Thymus (tissue), 11 donors: ENCODE measurements around the gene CYRIA. TPM values are rescaled to one million over a fixed set of nuclear protein-coding genes. Genes with fewer than 3 reads are reported as not detected.

ENCODE experiments used
- DNase-seq, 9 donors: peaks; one replicate each; pipeline ENCODE4 v3.0.0-alpha.2; 2013; ENCODE audit warnings: low spot score in 9 of 9, low read depth in 6 of 9, missing footprints in 1 of 9
- H3K27ac ChIP-seq, 2 donors: one replicate each; pipeline ENCODE4 v1.5.1; 2013; ENCODE audit warnings: control low read depth in 1 of 2, low read depth in 1 of 2, low read length in 1 of 2, mild to moderate bottlenecking in 1 of 2, moderate library complexity in 1 of 2
- H3K27me3 ChIP-seq, 2 donors: one replicate each; pipeline ENCODE4 v1.5.1; 2013; ENCODE audit warnings: low read length in 1 of 2; ENCODE audit not compliant: control insufficient read depth in 2 of 2, insufficient read depth in 1 of 2
- H3K36me3 ChIP-seq, 2 donors: one replicate each; pipeline ENCODE4 v1.5.1; 2013; ENCODE audit warnings: low read length in 1 of 2, mild to moderate bottlenecking in 1 of 2, moderate library complexity in 1 of 2; ENCODE audit not compliant: control insufficient read depth in 2 of 2, insufficient read depth in 2 of 2
- H3K4me1 ChIP-seq, 2 donors: one replicate each; pipeline ENCODE4 v1.5.1; 2013; ENCODE audit warnings: low read length in 2 of 2; ENCODE audit not compliant: control insufficient read depth in 2 of 2, insufficient read depth in 2 of 2
- H3K4me3 ChIP-seq, 2 donors: one replicate each; pipeline ENCODE4 v1.5.1; 2013; ENCODE audit warnings: low read length in 2 of 2, control low read depth in 1 of 2, mild to moderate bottlenecking in 1 of 2
- H3K9me3 ChIP-seq, 2 donors: one replicate each; pipeline ENCODE4 v1.5.1; 2013; ENCODE audit warnings: low read length in 1 of 2, mild to moderate bottlenecking in 1 of 2; ENCODE audit not compliant: control insufficient read depth in 2 of 2, insufficient read depth in 1 of 2
- WGBS: extraction: QIAGEN DNeasy Blood & Tissue Kit; methylation state at CpG from one replicate; pipeline ENCODE4 v1.1.7; 2013; 5-methylcytosine and 5-hydroxymethylcytosine counted together
- polyA plus RNA-seq: library from polyadenylated mRNA; stranded (reverse); fragments of 200-250 nt; gene quantifications from one replicate; pipeline ENCODE4 v1.2.3, GENCODE V29; 2013
- total RNA-seq: library from RNA; stranded (reverse); fragments of 120-200 nt; gene quantifications from one replicate; pipeline ENCODE4 v1.2.4, GENCODE V29; 2013
- donor health status: healthy.

CYRIA gene
- total and polyA plus RNA-seq, 2 donors: 4.0 to 7.2 TPM

DNA sequence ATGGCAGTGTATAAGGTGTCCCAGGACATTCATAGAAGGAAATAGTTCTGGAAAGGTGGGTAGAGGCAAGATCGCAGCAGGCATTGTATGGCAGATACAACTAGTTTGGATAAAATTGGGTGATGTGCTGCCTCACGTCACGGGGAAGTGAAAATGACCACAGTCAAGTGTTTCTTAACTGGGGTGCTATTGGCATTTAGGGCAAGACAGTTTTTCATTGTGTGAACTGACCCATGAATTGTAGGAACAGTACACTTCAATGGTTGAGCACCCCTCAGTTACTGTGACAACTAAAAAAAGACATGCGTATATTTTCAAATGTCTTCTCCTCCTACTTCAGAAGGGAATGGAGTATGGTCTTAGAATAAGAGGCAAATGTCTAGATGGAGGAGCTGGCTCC, 22.3 kb upstream of the CYRIA start:
- 93% methylated on average over 4 of the region's 4 CpGs for WGBS
- Histone ChIP-seq H3K27me3 (no peaks in the 10 kb centered on the region), H3K4me3 (no peak overlapping the region), H3K9me3 (no peaks in the 10 kb centered on the region), H3K27ac (no peak overlapping the region), H3K4me1 (no peaks in the 10 kb centered on the region), H3K36me3 (no peaks in the 10 kb centered on the region)
- no peak for DNase-seq

DNA sequence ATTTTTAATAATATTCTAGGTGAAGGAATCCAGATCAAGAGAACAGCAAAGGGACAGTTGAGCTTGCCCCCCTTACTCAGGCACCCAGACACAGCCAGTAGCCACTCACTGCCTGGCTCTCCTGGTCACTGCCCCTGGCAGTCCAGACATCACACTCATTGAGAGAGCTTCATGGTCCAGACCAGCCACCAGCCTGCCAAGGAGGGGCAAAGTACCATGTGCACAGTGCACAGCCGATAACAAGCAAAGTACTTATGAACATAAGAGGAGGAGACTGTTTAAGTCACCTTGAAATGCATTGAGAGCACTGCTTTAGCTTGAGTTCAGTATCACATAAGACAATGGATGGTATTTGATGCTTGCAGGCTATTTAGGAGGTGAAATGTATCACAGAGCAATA, 21.6 kb upstream of the CYRIA start:
- DNase-seq: no peak
- no peaks in the 10 kb centered on the region for H3K27me3 ChIP-seq
- 29% methylated on average over 1 of the region's 1 CpG for WGBS

DNA sequence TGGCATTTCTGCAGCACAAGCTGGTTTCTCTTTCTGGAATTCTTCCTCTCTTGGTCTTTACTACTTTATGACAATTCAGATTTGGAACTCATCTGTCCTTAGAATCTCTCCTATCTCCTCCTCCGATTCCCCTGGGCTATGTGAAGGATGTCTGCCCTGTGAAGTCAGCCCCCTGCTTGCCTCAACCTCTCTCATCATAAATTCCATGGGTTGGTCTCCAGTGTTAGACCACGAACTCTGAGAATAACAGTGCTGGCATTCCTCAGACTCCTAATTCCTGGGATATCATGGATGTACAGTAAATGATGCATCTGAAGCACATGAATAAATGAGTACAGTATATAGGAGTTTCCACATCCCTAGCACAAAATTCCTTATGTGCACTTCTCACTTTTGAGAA, 21.0 kb upstream of the CYRIA start:
- no peaks in the 10 kb centered on the region for H3K27me3 ChIP-seq
- no peak overlapping the region for H3K4me3 ChIP-seq
- no peak for DNase-seq
- H3K4me1 ChIP-seq: no peaks in the 10 kb centered on the region
- H3K9me3 ChIP-seq: no peaks in the 10 kb centered on the region
- H3K27ac ChIP-seq: no peak overlapping the region
- no peaks in the 10 kb centered on the region for H3K36me3 ChIP-seq
- 93% methylated on average over 2 of the region's 2 CpGs for WGBS

More for the DNA sequence above, 21.6 kb upstream of the CYRIA start:
- no peaks in the 10 kb centered on the region for H3K4me1 ChIP-seq
- H3K36me3 ChIP-seq: no peaks in the 10 kb centered on the region
- no peak overlapping the region for H3K4me3 ChIP-seq
- H3K27ac ChIP-seq: no peak overlapping the region
- H3K9me3 ChIP-seq: no peaks in the 10 kb centered on the region

DNA sequence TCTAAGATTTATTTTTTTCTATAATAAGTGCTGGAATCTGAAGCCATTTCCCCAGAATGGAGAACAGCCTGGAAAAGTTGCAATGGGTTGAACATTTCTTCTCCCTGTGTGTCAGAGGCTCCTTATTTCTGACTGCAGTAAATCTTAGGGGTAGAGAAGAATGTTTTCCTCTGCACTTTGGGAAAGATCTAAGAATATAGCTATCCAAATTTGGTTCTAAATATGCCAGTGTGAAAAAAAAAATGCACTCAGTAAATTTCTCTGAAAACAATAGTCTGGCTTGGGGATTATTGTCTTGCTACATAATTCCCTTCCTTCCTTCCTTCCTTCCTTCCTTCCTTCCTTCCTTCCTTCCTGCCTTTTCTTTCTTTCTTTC, 19.7 kb upstream of the CYRIA start:
- Histone ChIP-seq H3K36me3 (no peaks in the 10 kb centered on the region), H3K27me3 (no peaks in the 10 kb centered on the region), H3K4me1 (no peaks in the 10 kb centered on the region), H3K27ac (no peak overlapping the region), H3K9me3 (no peaks in the 10 kb centered on the region), H3K4me3 (no peak overlapping the region)
- DNase-seq: no peak

DNA sequence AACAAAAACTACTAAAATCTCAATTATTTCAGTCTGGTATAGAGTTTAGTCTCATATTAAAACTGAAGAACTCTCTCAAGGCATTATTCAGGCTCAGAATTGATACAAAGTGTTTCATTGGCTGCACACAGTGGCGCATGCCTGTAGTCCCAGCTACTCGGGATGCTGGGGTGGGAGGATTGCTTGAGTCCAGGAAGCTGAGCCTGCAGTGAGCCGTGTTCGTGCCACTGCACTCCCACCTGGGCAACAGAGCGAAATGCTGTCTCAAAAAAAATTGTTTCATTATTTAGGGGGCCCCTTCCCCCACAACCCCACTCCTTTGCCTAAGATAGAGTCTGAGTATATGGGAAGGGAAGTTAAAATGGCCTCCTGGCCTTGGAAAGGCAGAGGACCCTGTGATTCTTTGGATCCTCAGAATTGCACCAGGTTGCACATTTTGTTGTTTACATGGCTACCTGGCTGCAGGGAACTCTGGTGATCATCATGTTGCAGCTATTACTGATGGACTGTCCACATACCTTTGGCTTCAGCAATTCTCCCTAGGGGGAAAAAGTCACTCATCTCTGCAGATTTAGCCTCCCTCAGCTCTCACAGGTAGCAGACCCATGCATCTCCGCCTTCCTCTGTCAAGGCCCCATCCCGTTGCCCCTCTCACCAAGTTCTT, 19.2 kb upstream of the CYRIA start:
- no peaks in the 10 kb centered on the region for H3K36me3 ChIP-seq
- 96% methylated on average over 7 of the region's 7 CpGs for WGBS
- no peak for DNase-seq
- no peaks in the 10 kb centered on the region for H3K9me3 ChIP-seq
- no peak overlapping the region for H3K27ac ChIP-seq
- H3K4me1 ChIP-seq: no peaks in the 10 kb centered on the region
- no peak overlapping the region for H3K4me3 ChIP-seq
- H3K27me3 ChIP-seq: no peaks in the 10 kb centered on the region

DNA sequence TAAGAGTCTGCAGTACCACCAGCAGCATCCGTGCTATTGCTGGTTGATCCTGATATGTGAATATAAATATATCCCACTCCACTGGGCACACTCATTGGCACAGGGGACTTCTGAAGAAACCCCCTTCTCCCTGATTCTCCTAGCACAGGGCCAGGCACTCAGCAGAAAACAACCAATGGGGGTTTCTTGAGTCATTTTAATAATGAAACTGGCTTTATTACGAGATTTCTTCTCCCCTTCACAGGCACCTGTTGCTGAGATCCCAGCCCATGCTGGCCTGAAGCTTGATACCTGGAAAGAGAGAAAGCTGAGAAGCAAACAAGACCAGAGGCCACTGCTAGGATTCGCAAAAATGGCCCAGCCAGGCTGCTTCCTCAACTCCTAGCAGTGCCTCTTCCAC, 17.9 kb upstream of the CYRIA start:
- no peaks in the 10 kb centered on the region for H3K27me3 ChIP-seq
- H3K9me3 ChIP-seq: no peaks in the 10 kb centered on the region
- H3K4me3 ChIP-seq: no peak overlapping the region
- no peak for DNase-seq
- 88% methylated on average over 3 of the region's 3 CpGs for WGBS
- H3K36me3 ChIP-seq: no peaks in the 10 kb centered on the region
- no peaks in the 10 kb centered on the region for H3K4me1 ChIP-seq
- H3K27ac ChIP-seq: no peak overlapping the region

DNA sequence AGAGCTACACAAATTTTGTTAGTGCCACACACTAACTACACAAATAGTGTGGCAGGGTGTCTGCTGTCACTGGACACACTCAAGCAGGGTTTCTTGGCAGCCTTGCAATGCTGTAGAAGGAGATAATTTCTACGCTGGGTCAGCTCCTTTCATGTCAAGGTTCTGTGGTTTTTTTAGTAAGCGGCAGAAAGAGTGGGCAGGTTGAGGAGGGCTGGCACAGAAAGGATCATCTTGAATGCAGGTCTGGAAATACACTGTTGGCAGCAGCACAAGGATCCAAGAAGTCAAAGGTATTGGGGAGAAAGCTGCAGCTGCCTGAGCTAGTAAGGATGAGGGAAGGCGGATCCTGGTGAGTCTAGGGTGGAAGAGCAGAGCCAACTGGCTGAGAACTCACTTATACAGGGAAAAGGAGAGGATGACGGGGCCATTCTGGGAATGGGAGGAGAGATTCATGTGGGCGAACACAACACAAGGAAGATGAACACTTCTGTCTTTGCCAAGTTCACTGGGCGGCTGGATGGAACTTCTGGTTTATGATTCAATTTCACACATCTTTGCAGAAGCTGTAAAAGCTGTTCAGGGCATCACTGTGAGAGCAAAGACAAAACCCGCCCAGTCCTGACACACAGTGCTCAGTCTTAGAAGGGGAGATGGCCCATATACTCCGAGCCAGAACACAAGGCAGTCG, 16.9 kb upstream of the CYRIA start:
- Histone ChIP-seq H3K4me1 (no peaks in the 10 kb centered on the region), H3K4me3 (no peak overlapping the region), H3K9me3 (no peaks in the 10 kb centered on the region), H3K27me3 (no peaks in the 10 kb centered on the region), H3K27ac (no peak overlapping the region), H3K36me3 (no peaks in the 10 kb centered on the region)
- WGBS: 90% methylated on average over 9 of the region's 9 CpGs
- no peak for DNase-seq

DNA sequence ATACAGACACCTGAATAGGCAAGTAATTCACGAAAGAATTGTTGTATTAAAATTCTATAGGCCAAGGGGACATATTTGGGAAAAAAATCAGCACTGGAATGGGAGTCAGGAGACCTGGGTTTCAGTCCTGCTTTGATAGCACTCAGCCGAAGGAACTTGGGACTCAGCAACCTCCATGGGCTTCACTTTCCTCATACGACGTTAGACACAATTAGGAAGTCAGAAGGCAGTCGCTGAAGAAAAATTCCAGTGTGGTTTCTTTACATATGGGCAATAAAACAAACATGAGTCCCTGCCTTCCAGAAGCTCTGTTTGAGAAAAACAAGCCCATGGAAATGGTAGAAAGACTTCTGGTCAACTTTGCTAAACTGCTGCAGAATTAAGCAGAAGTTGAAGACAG, 15.1 kb upstream of the CYRIA start:
- no peaks in the 10 kb centered on the region for H3K36me3 ChIP-seq

DNA sequence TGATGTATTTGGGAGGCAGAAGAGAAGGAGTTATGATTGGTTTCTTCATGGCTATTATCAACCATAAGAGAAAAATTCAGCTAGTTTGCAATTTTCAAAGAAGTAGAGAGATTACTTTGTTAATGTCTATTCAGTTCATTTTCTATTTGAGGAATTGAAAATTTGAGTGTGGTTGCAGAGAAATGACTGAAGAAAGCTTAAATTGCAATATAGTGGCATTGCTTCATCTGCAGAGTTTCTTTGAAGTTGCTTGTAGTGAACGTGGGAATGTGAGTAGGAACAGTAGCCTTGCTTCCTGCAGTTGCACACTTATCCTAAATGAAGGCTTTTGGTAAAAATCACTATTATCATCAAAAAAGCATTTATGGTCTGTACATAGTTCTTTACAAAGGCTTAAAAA, 14.7 kb upstream of the CYRIA start:
- Histone ChIP-seq H3K27ac (no peak overlapping the region), H3K36me3 (no peaks in the 10 kb centered on the region), H3K4me3 (no peak overlapping the region), H3K27me3 (no peaks in the 10 kb centered on the region), H3K4me1 (no peaks in the 10 kb centered on the region), H3K9me3 (no peaks in the 10 kb centered on the region)
- WGBS: 77% methylated on average over 1 of the region's 1 CpG
- DNase-seq: no peak

More for the DNA sequence above, 15.1 kb upstream of the CYRIA start:
- Histone ChIP-seq H3K4me3 (no peak overlapping the region), H3K27me3 (no peaks in the 10 kb centered on the region), H3K27ac (no peak overlapping the region), H3K9me3 (no peaks in the 10 kb centered on the region), H3K4me1 (no peaks in the 10 kb centered on the region)
- DNase-seq: no peak
- WGBS: 89% methylated on average over 5 of the region's 5 CpGs
